HG03342 (cell line): ENCODE measurements around the gene C11orf52.
A peak's percentile ranks its signal among the peaks of the same experiment; 100 is the strongest.
"Not testable (repeated sequence)": the region's sequence is repeated elsewhere in the genome, so short reads cannot be mapped to it uniquely, and the experiment has no call there.

ENCODE experiments used
- ATAC-seq: cut with Tn5 transposase; IDR thresholded peaks from one replicate; pipeline ENCODE4 v1.9.1; 2021; ENCODE audit warnings: mild to moderate bottlenecking, moderate library complexity; ENCODE audit not compliant: unreplicated experiment

C11orf52 gene

GRCh38 chr11:111912535-111912934 is 6.2 kb upstream of the C11orf52 start, which contains the start of gene HSPB2:
HSPB2 (plus strand) TSS chr11:111912734; CDS start chr11:111912830, 96 bp downstream.
- ATAC-seq: no peak

- no peak for ATAC-seq
Measured at GRCh38 chr11:111913031-111913861, 5.5 kb upstream of the C11orf52 start.

GRCh38 chr11:111913997-111914396 is 4.7 kb upstream of the C11orf52 start:
- no peak for ATAC-seq

- no peak for ATAC-seq
Measured at GRCh38 chr11:111916768-111917167, 1.9 kb upstream of the C11orf52 start.

GRCh38 chr11:111917312-111917711 is 1.4 kb upstream of the C11orf52 start:
- ATAC-seq: no peak

GRCh38 chr11:111917788-111918187 is 925 bp upstream of the C11orf52 start:
- ATAC-seq: no peak

- no peak for ATAC-seq
Measured at GRCh38 chr11:111920908-111921307, 2.2 kb downstream of the C11orf52 start.

GRCh38 chr11:111921541-111922230 is 3.0 kb downstream of the C11orf52 start:
- no peak for ATAC-seq

GRCh38 chr11:111922803-111923202 is 4.1 kb downstream of the C11orf52 start:
- no peak for ATAC-seq

GRCh38 chr11:111923351-111923788 is 4.7 kb downstream of the C11orf52 start:
- ATAC-seq: no peak

- ATAC-seq: no peak
Measured at GRCh38 chr11:111923951-111924350, 5.2 kb downstream of the C11orf52 start.

GRCh38 chr11:111925953-111926352 is 7.2 kb downstream of the C11orf52 start:
- ATAC-seq: no peak

GRCh38 chr11:111926505-111927391 is 8.0 kb downstream of the C11orf52 start:
- ATAC-seq: peak; percentile 88

- no peak for ATAC-seq
Measured at GRCh38 chr11:111930472-111930871, 11.8 kb downstream of the C11orf52 start.

GRCh38 chr11:111932611-111932950 is 13.9 kb downstream of the C11orf52 start:
- ATAC-seq: no peak

GRCh38 chr11:111933176-111933575 is 14.5 kb downstream of the C11orf52 start:
- ATAC-seq: not testable (repeated sequence)

GRCh38 chr11:111933872-111934271 is 15.2 kb downstream of the C11orf52 start:
- no peak for ATAC-seq

- ATAC-seq: no peak
Measured at GRCh38 chr11:111934306-111934705, 15.6 kb downstream of the C11orf52 start.

- no peak for ATAC-seq
Measured at GRCh38 chr11:111935317-111936039, 16.8 kb downstream of the C11orf52 start.

GRCh38 chr11:111936040-111936540 is 17.4 kb downstream of the C11orf52 start:
- ATAC-seq: no peak
